ENCODE measurements around the gene TMEM255B.
"Not testable (repeated sequence)": the region's sequence is repeated elsewhere in the genome, so short reads cannot be mapped to it uniquely, and the experiment has no call there.

Gene TMEM255B

DNA sequence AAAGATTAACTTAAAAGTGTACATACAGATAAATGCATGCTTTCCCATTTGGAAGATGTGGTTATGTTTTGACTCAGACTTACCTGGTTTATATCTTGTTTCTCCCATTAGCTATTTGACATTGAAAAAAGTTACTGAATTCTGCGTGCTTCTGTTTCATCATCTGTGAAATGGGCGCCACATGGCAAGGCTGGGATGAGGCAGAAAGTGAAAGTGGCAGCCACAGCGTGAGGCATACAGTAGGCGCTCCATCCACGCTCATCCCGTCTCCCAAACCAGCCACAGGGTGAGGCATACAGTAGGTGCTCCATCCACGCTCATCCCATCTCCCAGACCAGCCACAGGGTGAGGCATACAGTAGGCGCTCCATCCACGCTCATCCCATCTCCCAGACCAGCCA lies 14.0 kb upstream of the TMEM255B start:
- ChIA-PET CTCF (interaction anchor here (0.7 to 1.3 kb wide), 2 partner anchors 21 to 78 kb away, joined by 3 to 4 read pairs; no protein-coding TSS in a partner anchor), POLR2A (ENCODE audit: low non-redundant PET) (no interaction called here)
- TF ChIP-seq, protein P1, sequence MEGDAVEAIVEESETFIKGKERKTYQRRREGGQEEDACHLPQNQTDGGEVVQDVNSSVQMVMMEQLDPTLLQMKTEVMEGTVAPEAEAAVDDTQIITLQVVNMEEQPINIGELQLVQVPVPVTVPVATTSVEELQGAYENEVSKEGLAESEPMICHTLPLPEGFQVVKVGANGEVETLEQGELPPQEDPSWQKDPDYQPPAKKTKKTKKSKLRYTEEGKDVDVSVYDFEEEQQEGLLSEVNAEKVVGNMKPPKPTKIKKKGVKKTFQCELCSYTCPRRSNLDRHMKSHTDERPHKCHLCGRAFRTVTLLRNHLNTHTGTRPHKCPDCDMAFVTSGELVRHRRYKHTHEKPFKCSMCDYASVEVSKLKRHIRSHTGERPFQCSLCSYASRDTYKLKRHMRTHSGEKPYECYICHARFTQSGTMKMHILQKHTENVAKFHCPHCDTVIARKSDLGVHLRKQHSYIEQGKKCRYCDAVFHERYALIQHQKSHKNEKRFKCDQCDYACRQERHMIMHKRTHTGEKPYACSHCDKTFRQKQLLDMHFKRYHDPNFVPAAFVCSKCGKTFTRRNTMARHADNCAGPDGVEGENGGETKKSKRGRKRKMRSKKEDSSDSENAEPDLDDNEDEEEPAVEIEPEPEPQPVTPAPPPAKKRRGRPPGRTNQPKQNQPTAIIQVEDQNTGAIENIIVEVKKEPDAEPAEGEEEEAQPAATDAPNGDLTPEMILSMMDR (conservative IDR thresholded peaks at IDR 0.05; ENCODE audit: low read depth), result no peak
- no peak for DNase-seq (ENCODE audit: low spot score)
- H3K27ac ChIP-seq, result no peak overlapping the region

DNA sequence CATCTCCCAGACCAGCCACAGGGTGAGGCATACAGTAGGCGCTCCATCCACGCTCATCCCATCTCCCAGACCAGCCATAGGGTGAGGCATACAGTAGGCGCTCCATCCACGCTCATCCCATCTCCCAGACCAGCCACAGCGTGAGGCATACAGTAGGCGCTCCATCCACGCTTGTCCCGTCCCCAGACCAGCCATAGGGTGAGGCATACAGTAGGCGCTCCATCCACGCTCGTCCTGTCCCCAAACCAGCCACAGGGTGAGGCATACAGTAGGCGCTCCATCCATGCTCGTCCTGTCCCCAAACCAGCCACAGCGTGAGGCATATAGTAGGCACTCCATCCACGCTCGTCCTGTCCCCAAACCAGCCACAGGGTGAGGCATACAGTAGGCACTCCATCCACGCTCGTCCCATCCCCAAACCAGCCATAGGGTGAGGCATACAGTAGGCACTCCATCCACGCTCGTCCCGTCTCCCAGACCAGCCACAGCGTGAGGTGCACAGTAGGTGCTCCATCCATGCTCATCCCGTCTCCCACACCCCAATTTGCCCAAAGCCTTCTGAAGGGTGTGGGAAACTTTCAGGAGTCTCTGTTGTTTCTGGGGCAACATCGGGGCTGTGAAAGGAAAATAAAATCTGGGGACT lies 13.4 kb upstream of the TMEM255B start:
- POLR2A ChIA-PET (ENCODE audit: low non-redundant PET); DNase-seq (ENCODE audit: low spot score); H3K27ac ChIP-seq; CTCF ChIA-PET: not testable (repeated sequence)

DNA sequence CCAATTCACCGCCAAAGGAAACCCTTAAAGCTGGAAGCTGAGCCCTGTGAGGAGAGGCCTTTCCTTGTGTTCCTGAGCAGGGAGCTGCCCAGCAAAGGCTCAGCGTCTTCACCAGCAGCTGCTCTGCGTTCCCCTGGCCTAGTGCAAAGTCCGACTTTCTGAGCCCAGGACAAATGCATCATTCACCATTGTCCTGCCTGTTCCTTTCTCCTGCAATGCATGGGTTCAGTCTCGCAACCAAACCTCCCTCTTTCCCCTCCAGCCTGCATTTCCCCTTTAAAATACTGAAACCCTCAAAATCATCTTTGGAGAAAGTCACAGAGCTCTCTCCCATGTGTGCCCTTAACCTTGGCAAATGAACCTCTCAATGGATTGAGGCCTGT lies 12.9 kb upstream of the TMEM255B start:
- ChIA-PET POLR2A (ENCODE audit: low non-redundant PET) (no interaction called here), CTCF (no interaction called here)
- H3K27ac ChIP-seq, result no peak overlapping the region
- TF ChIP-seq, protein P1 (conservative IDR thresholded peaks at IDR 0.05; ENCODE audit: low read depth), result no peak
- no peak for DNase-seq (ENCODE audit: low spot score)

DNA sequence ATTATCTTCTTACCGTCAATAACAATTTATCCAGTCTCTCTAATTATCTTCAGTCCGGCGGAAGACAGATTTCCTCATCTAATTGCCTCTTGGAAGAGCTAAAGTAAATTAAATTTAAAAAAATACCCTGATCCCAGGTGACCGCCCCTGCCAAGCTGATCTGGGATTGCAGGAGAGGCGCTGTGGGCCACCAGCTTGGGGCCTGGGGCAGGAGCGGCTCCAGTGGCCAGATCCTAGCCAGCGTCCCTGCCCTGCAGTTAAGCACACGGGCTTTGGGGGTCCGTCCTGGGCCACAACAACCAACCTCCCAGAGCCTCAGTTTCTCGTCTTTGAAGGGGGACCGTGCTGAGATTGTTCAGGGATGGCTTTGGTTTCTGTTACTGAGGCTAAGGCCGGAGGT lies 12.4 kb upstream of the TMEM255B start:
- ChIA-PET POLR2A (ENCODE audit: low non-redundant PET) (no interaction called here), CTCF (no interaction called here)
- DNase-seq (ENCODE audit: low spot score), result no peak
- H3K27ac ChIP-seq, result no peak overlapping the region
- TF ChIP-seq, protein P1 (conservative IDR thresholded peaks at IDR 0.05; ENCODE audit: low read depth), result no peak

DNA sequence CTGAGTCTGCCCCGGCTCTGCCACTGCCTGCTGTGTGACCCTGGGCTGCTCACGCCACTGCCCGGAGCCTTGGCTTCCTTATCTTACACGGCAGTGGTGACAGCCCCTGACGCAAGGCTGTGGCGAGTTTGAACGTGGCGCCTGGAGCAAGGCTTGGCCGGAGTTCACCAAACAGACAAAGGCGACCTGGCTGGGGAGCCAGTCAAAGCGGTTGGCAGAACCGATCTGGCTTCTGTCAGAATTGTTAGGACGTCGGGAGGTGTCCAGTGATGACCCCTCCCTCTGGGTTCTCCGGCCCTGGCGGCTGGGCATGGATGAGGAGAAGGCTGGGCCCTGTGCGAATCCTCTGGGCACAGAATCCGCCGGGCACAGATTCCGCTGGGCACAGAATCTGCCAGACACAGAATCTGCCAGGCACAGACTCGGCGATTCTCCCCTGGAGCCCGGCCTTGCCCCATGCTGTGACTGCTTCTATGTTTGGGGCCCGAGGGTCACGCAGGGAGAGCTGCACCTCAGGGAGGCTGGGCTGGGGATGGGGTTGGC lies 11.7 kb upstream of the TMEM255B start:
- H3K27ac ChIP-seq, result no peak overlapping the region
- TF ChIP-seq, protein P1 (conservative IDR thresholded peaks at IDR 0.05; ENCODE audit: low read depth), result no peak

DNA sequence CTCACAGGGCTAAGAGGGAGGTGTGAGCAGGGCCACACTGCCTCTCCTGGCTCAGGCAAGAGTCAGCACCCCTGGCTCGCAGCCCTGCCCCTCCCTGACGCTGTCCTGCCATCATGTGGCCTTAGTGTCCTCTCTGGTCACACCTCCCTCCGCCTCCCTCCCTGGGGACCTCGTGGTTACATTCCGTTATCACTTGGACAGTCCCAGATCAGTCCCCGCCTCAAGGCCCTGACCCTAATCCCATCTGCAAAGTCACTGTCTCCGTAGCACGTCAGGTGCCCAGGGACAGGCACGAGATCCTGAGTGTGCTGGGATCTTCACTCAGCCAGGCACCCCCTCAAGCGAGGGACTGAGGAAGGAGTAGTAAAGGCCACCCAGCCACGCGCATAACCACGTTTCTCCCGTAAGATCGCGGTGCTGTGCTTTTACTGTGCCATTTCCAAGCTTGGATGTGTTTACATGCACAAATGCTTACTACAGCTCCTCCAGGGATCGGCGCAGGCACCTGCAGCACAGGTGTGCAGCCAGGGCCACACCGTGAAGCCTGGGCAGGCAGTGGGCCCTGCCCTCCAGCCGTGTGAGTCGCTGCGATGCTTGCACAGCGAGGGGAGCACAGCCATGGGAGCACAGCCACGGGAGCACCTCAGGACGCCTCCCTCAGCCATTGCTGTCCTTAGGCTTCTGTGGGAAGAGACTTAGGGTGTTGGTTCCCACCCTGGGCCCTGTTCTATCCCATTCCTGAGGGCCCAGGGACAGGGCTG lies 10.7 kb upstream of the TMEM255B start:
- ChIA-PET CTCF (no interaction called here), POLR2A (ENCODE audit: low non-redundant PET) (no interaction called here)
- no peak for DNase-seq (ENCODE audit: low spot score)
- TF ChIP-seq, protein P1 (conservative IDR thresholded peaks at IDR 0.05; ENCODE audit: low read depth), result no peak
- no peak overlapping the region for H3K27ac ChIP-seq

More for the DNA sequence above, 11.7 kb upstream of the TMEM255B start:
- CTCF ChIA-PET, result no interaction called here
- DNase-seq (ENCODE audit: low spot score), result no peak
- POLR2A ChIA-PET (ENCODE audit: low non-redundant PET), result no interaction called here

DNA sequence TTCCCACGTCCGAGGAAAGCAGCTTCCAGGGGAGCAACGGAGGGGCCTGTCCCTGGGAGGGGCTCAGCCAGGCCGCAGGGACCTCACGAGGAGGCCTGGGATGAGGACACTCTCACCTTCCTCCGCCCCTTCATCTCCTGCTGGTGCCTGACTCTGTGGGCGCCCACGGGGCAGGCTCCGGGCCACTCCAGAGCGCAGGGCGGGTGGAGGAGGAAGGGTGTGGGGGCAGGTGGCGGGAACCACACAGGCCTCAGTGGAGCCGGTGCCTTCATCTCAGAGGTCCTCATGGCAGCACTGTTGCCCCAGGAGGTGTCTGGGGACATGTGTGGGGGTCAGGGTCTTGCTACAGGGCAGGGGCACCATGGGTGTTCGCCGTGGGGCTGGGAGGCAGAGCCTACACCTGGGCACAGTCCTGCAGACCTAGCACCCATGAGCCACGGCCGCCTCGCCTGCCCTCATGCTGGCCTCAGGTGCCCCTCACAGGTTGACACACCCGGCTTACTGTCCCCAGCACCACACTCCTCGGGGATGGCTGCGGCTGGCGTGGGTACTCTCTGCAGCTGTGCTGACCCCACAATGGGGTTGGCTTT lies 10.1 kb upstream of the TMEM255B start:
- no peak overlapping the region for H3K27ac ChIP-seq
- no peak for DNase-seq (ENCODE audit: low spot score)
- TF ChIP-seq, protein P1 (conservative IDR thresholded peaks at IDR 0.05; ENCODE audit: low read depth), result no peak
- ChIA-PET POLR2A (ENCODE audit: low non-redundant PET) (no interaction called here), CTCF (no interaction called here)
